ENCODE measurements around the gene DNAJB11. TPM values are rescaled to one million over a fixed set of nuclear protein-coding genes. Genes with fewer than 3 reads are reported as not detected.

DNAJB11 gene
- total RNA-seq, 1 donor from 2014 or later, result 84.3 TPM

DNA sequence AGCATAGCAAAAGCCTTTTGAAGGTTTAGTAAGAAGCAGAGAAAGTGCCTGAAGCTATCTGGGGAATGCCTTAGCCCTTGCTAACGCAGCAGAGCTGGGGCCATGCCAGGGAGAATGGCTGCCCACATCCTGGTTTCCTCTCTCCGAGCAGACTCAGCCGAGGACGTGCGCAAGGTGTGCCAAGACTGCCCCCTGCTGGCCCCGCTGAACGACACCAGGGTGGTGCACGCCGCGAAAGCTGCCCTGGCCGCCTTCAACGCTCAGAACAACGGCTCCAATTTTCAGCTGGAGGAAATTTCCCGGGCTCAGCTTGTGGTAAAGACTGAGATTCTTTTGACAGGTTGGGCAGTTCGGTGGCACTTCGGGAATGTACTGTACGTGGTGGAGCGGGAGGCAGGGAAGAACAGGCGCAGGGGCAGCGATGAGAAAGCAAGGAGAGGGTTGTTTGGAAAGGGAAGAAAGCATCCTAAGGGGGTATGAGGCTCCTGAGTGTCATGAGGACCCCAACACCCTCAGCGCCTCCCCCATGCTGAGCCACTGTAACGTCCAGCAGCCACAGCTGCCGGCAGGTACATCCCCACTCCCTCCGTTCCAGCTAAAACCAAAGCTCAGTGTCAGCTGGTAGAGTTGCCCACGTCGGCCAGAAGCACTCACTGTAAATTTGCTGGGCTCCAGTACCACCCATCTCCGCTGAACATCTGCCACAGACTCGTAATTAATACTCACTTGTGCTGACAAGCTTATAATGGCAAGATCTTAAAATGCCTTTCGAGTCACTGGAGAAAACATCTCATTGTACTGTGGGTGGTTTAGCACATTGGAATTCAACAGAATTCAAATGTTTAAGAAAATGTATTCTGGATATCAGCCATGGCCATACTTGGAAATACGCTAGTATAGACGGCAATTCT is 46.8 kb downstream of the DNAJB11 start:
- Histone ChIP-seq H3K27me3 (ENCODE audit: insufficient read depth, low read length) (peaks cover 14% of the 10 kb centered on the region), H3K4me2 (ENCODE audit: low read length) (peak overlapping the region; percentile 81), H3K4me1 (ENCODE audit: insufficient read depth, low read length) (peaks cover 5% of the 10 kb centered on the region), H3K36me3 (ENCODE audit: insufficient read depth, low read length) (no peaks in the 10 kb centered on the region), H3K9me3 (ENCODE audit: insufficient read depth, low read depth, low read length) (no peaks in the 10 kb centered on the region), H4K20me1 (ENCODE audit: insufficient read depth, low read length) (no peaks in the 10 kb centered on the region), H3K4me3 (ENCODE audit: insufficient read depth, low read depth, low read length) (peak overlapping the region; percentile 30), H2AFZ (ENCODE audit: low read depth, low read length) (peak overlapping the region; percentile 81), H3K79me2 (ENCODE audit: insufficient read depth, low read length) (no peaks in the 10 kb centered on the region), H3K27ac (ENCODE audit: low read depth, low read length) (no peak overlapping the region), H3K9ac (ENCODE audit: low read length) (peak overlapping the region; percentile 48)
- Mint-ChIP-seq H3K36me3 (ENCODE audit: low read depth, unreplicated experiment) (no peaks in the 10 kb centered on the region), H3K27ac (ENCODE audit: unreplicated experiment) (no peak overlapping the region), H3K27me3 (ENCODE audit: low read depth, unreplicated experiment) (peaks cover 42% of the 10 kb centered on the region), H3K4me3 (ENCODE audit: unreplicated experiment) (peak overlapping the region; percentile 48), H3K9me3 (ENCODE audit: unreplicated experiment) (no peaks in the 10 kb centered on the region), H3K4me1 (ENCODE audit: low read depth, unreplicated experiment) (peaks cover 4% of the 10 kb centered on the region)
- FAIRE-seq, result no peak
- peak; percentile 92 for DNase-seq (ENCODE audit: low read depth)
- TF ChIP-seq EZH2 (IDR thresholded peaks at IDR 0.05; ENCODE audit: insufficient read depth, low read length), result no peak
- TF ChIP-seq, protein P1, sequence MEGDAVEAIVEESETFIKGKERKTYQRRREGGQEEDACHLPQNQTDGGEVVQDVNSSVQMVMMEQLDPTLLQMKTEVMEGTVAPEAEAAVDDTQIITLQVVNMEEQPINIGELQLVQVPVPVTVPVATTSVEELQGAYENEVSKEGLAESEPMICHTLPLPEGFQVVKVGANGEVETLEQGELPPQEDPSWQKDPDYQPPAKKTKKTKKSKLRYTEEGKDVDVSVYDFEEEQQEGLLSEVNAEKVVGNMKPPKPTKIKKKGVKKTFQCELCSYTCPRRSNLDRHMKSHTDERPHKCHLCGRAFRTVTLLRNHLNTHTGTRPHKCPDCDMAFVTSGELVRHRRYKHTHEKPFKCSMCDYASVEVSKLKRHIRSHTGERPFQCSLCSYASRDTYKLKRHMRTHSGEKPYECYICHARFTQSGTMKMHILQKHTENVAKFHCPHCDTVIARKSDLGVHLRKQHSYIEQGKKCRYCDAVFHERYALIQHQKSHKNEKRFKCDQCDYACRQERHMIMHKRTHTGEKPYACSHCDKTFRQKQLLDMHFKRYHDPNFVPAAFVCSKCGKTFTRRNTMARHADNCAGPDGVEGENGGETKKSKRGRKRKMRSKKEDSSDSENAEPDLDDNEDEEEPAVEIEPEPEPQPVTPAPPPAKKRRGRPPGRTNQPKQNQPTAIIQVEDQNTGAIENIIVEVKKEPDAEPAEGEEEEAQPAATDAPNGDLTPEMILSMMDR (IDR thresholded peaks at IDR 0.05; ENCODE audit: insufficient read depth, low read depth, low read length), result peak; percentile 82

- peaks cover 33% of the 10 kb centered on the region for H3K27me3 Mint-ChIP-seq (ENCODE audit: low read depth, unreplicated experiment)
- TF ChIP-seq, protein P1 (IDR thresholded peaks at IDR 0.05; ENCODE audit: insufficient read depth, low read depth, low read length), result no peak
- TF ChIP-seq EZH2 (IDR thresholded peaks at IDR 0.05; ENCODE audit: insufficient read depth, low read length), result no peak
- H4K20me1 ChIP-seq (ENCODE audit: insufficient read depth, low read length), result no peaks in the 10 kb centered on the region
- H3K9me3 ChIP-seq (ENCODE audit: insufficient read depth, low read depth, low read length), result no peaks in the 10 kb centered on the region
- H3K27me3 ChIP-seq (ENCODE audit: insufficient read depth, low read length), result peaks cover 17% of the 10 kb centered on the region
- FAIRE-seq (no peak), DNase-seq (ENCODE audit: low read depth) (no peak)
- no peak overlapping the region for H3K4me3 ChIP-seq (ENCODE audit: insufficient read depth, low read depth, low read length)
- H3K36me3 ChIP-seq (ENCODE audit: insufficient read depth, low read length), result no peaks in the 10 kb centered on the region
- H2AFZ ChIP-seq (ENCODE audit: low read depth, low read length), result no peak overlapping the region
- H3K9me3 Mint-ChIP-seq (ENCODE audit: unreplicated experiment), result no peaks in the 10 kb centered on the region
- no peak overlapping the region for H3K4me2 ChIP-seq (ENCODE audit: low read length)
- no peak overlapping the region for H3K27ac Mint-ChIP-seq (ENCODE audit: unreplicated experiment)
- peaks cover 4% of the 10 kb centered on the region for H3K4me1 Mint-ChIP-seq (ENCODE audit: low read depth, unreplicated experiment)
- no peak overlapping the region for H3K9ac ChIP-seq (ENCODE audit: low read length)
- no peak overlapping the region for H3K27ac ChIP-seq (ENCODE audit: low read depth, low read length)
- no peaks in the 10 kb centered on the region for H3K36me3 Mint-ChIP-seq (ENCODE audit: low read depth, unreplicated experiment)
- peaks cover 5% of the 10 kb centered on the region for H3K4me1 ChIP-seq (ENCODE audit: insufficient read depth, low read length)
- H3K79me2 ChIP-seq (ENCODE audit: insufficient read depth, low read length), result no peaks in the 10 kb centered on the region
- no peak overlapping the region for H3K4me3 Mint-ChIP-seq (ENCODE audit: unreplicated experiment)
Observed at GRCh38 chr3:186618318-186618938, 47.9 kb downstream of the DNAJB11 start.

Data from astrocyte (in vitro differentiated cells and primary cell).